HG03520 (cell line): Measurements from ENCODE around the gene UMOD.
"Not testable (repeated sequence)": the region's sequence is repeated elsewhere in the genome, so short reads cannot be mapped to it uniquely, and the experiment has no call there.

Experiments used
- ATAC-seq: cut with Tn5 transposase; IDR thresholded peaks from one replicate; pipeline ENCODE4 v1.9.1; 2021; ENCODE audit warnings: mild to moderate bottlenecking, moderate library complexity; ENCODE audit not compliant: unreplicated experiment

The UMOD gene

GRCh38 chr16:20322696-20323095 lies 29.8 kb downstream of the UMOD start:
- ATAC-seq = no peak

- no peak for ATAC-seq
Measured at GRCh38 chr16:20321671-20322070, 30.8 kb downstream of the UMOD start.

- ATAC-seq = not testable (repeated sequence)
Measured at GRCh38 chr16:20321051-20321450, 31.5 kb downstream of the UMOD start.

DNA sequence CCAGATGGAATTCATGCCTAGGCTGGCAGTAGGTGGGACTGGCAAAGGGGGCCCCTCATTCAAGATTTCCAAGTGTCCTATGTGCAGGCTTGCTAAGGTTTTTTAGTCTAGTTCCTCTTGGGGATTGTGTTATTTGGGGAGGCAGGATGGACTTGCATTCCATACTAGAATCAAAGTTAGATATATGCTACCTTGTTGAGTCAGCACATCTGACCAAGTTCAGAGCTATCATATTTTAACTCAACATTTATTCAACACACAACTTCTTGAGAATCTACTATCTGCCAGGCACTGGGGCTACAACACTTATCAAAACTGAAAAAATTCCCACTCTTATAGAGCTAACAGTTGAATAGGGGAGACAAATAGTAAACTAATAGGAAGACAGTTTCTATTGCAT lies 31.9 kb downstream of the UMOD start:
- no peak for ATAC-seq

- ATAC-seq = no peak
Measured at GRCh38 chr16:20320178-20320577, 32.3 kb downstream of the UMOD start.

DNA sequence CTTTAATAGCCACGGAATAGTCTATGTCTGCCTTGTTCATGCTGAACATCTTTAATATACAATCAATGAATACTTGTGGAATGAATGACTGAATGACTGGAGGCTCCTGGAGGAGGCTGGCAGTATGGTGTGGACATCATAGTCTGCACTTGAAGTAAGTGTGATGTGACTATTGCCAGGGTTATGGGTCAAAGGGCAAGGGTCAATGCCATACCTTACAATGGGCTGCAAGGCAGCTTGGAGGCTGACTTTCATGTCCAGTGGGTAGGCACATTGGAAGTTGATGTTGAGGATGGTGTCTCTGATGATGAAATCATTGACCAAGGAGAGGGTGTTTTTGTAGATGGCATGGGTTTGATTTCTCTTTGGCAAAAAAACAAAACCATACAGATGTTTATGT lies 33.1 kb downstream of the UMOD start:
- no peak for ATAC-seq

- no peak for ATAC-seq
Measured at GRCh38 chr16:20318437-20318836, 34.1 kb downstream of the UMOD start.

DNA sequence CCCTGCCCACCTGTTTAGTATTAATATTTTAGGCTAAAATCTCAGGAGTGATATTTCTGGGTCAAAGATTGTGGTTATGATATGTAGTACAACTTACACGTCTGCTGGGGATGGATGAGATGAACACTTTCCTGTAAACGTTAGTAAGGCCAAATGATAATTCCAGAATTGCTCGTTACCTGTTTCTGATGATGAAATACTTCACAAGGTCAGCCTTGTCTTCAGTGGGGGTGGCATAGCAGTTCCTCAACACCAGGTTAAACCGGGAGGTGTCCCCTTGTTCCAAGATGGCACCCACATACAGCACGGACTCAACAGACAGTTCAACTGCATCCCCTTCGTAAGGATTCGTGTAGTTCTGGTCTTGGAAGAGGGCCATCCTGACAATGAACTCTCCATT lies 34.5 kb downstream of the UMOD start:
- ATAC-seq = no peak

- ATAC-seq = no peak
Measured at GRCh38 chr16:20317117-20317516, 35.4 kb downstream of the UMOD start.

- ATAC-seq = no peak
Measured at GRCh38 chr16:20316715-20317114, 35.8 kb downstream of the UMOD start.

DNA sequence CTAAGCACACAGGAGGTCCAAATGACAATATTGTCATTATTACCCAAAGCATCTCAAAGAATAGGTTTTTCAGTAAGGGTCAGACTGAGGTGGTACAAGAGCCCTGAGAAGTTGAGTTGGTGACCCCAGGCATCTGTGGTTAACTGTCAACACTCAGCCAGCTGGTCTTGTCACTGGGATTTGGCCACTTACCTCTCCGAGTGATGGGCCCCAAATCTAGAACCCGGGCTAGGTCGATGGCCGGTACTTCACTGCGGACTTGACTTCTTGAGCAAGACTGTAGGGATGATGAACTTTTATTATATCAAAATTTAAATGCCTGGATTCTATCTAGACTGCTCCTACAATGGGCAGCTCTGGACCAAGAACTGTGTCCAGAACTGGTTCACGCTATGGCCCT lies 36.8 kb downstream of the UMOD start:
- ATAC-seq = no peak

DNA sequence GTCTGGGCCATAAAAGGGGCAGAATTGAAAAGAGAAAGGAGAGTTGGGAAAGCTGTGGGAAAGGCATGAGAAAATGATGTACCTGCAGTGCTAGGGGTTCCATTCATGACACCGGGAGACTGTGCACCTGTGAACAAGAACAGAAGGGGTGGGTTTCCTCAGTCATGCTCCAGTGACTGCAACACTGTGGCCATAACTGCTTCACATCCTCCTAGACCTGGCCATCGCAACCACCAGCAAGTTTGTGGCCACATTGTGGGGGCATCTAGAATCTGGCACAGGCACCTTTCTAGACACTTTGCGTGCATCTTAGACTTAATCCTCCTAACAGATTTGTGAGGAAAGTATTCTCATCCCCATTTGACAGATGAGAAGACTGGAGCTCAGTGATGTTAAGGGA lies 37.9 kb downstream of the UMOD start:
- no peak for ATAC-seq

- no peak for ATAC-seq
Measured at GRCh38 chr16:20313741-20314140, 38.8 kb downstream of the UMOD start.

DNA sequence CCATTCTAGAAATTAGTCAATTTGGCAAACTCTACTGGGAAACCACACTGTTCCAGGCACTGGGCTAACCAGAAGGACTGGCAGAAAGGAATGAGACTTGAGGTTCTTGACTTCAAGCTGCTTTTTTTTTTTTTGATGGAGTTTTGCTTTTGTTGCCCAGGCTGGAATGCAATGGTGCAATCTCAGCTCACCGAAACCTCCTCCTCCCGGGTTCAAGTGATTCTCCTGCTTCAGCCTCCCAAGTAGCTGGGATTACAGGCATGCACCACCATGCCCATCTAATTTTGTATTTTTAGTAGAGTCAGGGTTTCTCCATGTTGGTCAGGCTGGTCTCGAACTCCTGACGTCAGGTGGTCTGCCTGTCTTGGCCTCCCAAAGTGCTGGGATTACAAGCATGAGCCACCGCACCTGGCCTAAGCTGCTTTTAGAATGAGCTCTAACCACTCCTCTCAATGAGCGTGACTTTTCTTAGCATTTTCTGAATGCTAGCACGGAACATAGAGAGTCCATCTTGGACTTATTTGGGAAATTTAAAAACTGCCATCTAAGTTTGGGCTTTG lies 39.9 kb downstream of the UMOD start:
- not testable (repeated sequence) for ATAC-seq

DNA sequence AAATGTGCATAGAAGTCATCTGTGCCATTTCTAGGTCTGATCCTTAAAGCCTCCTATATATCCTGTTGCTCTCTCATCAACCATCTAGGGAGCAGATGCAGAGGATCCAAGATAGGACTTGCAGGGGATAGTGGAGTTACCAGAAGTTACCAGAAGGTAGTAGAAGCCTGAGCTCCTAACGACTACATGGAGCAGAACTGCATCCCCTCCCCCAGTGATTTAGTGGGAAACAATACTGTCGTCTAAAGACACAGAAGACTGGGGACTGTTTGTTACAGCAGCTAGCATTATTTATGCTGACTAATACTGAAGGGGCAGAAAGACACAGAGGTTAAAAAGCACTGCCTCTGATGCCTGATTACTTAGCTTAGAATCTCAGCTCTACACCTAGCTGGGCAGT lies 41.0 kb downstream of the UMOD start:
- no peak for ATAC-seq

DNA sequence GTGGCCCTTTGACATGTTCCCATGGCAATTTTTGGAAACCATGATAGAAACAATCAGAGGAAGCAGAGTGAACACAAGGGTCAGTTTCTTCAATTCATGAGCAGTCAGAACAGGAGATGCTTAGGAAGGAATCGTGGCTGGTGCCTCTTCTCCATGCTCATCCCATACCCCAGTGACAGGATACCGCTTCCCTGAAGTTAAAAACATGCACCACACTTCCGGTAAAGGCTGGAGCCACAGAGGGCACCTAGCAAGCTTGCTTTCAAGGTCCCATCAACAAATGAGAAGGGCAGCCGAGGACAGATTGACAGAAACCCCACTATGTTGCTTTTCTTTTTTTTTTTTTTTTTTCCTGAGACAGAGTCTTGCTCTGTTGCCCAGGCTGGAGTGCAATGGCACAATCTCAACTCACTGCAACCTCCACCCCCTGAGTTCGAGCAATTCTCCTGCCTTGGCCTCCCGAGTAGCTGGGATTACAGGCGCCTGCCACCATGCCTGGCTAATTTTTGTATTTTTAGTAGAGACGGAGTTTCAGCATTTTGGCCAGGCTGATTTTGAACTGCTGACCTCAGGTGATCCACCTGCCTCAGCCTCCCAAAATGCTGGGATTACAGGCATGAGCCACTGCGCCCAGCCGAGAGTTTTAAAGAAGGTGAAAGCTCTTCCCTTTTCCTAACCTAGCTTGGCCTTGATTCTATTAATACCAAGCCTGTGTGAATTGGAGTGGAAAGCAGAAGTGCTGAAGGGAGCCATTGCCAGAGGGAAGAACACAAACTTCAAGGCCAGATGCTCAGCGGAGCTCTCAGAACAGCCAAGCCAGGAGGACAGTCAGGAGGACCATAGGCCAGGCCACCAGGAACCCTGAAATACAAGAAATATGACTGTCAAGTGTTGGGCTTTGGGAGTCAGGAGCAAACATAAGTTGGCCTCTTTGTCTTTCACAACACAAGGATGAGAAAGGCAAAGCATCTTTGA lies 41.8 kb downstream of the UMOD start:
- no peak for ATAC-seq

DNA sequence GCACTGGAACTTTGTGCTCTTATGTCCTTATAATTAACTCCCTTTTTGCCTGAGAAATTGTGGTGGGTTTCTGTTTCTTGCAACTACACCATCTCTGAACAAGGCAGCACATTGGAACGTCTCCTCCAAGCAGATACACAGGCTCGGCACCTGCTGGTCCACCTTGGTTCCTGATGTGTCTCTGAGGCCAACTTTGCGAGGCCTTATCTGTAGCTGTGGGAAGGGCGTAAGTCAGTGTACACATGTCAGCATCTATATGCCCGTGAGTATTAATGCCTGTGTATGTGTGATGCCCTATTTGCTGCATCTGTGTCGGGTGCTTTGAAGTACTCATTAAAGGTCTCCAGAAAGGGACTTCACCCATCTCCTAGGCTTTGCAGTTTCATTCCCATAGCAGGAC lies 42.7 kb downstream of the UMOD start:
- no peak for ATAC-seq

- ATAC-seq = no peak
Measured at GRCh38 chr16:20308801-20309590, 43.5 kb downstream of the UMOD start.

DNA sequence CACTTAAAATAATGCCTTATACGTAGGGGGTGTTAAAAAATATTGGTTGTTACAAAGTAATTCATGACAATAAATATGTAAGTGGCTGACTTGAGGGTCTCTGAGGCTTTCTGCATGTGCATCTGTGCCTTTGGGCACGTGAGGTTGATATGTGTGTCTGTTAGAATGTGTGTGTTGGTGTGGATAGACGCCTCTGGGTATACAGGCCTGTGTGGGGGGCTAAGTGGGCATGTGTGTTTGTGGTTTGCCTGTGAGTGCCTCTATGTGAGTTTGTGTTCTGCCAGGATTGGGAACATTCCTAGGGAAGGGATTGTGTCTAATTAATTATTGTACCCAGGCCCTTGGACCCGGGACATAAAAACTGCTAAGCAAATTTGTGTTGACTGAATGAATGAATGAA lies 44.2 kb downstream of the UMOD start:
- no peak for ATAC-seq

GRCh38 chr16:20307791-20308190 lies 44.7 kb downstream of the UMOD start:
- no peak for ATAC-seq

- no peak for ATAC-seq
Measured at GRCh38 chr16:20307240-20307671, 45.3 kb downstream of the UMOD start.

DNA sequence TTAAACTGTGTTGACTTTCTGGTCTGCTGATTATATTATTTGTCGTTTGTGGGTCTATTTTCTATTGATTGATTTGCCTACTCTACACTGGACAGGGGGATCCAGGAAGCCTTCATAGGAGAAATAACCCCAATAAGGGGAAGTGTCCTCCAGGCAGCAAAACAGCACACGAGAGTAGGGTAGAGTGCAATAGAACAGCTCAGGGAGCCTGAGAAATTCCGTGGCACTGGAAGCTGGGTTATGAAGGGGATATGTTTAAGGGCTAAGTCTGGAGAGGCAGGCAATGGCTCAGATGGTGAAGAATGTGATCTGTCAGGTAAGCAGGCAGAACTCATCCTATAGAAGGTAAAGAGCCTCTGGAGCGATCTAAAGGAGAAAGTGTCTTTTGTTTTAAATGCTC lies 46.1 kb downstream of the UMOD start:
- no peak for ATAC-seq
